GM19397 (cell line): Measurements from ENCODE around the gene SNX7.

Experiments used
- ATAC-seq: cut with Tn5 transposase; IDR thresholded peaks from one replicate; pipeline ENCODE4 v1.9.1; 2021; ENCODE audit warnings: mild to moderate bottlenecking, moderate library complexity; ENCODE audit not compliant: unreplicated experiment

SNX7 gene

DNA sequence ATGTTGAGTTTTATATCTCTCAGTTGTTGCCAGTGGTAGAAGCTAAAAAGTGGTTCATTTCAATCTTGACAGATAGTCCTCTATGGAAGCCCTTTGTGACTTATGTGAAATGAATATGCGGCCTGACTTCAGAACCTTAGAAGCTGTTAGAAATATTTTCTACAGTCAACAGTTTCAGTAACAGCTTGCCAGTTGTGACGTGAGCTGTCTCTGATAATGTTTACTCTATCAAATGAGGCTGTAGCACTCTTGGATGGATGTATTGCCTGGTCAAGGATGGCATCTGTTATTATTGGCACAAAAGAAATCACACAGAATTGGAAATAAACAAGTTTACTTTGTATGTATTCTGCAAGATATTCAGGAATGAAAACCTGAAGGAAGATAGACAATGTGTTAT is 31.9 kb downstream of the SNX7 start:
- no peak for ATAC-seq

DNA sequence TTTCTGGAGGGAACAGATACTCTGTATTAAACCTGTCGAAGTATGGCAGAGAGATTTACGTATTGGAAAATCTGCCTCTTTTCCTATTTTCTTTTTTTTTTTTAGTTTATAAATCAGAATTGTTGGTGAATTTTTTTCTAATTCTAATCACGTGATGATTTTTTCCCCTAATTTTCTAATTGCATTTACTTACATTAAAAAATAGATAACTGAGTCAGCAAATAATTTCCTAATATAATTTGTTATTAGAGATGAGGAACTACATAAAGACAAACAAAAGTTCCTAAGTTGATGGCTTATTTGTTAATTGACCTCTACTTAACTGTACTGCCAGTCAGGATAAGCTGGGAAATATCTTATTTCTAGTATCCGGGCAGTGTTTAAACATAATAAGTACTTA is 34.6 kb downstream of the SNX7 start:
- ATAC-seq: no peak

DNA sequence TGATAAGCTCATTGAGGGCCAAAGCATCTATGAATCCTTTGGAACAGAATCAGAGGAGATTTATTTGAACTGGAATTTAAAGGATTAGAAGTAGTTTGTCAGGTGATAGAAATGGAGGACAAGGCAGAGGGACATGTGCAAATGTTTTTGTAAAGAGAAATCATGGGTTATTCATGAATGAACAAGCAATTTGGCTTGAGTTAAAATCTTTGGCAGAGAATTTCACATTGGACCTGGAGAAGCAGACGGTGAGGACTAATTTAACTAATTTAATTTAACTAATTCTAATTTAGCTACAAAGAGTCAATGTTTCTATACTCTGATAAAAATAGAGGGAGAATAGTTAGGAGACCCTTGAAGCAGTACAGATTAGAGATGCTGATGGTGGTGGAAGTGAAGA is 36.3 kb downstream of the SNX7 start:
- no peak for ATAC-seq

DNA sequence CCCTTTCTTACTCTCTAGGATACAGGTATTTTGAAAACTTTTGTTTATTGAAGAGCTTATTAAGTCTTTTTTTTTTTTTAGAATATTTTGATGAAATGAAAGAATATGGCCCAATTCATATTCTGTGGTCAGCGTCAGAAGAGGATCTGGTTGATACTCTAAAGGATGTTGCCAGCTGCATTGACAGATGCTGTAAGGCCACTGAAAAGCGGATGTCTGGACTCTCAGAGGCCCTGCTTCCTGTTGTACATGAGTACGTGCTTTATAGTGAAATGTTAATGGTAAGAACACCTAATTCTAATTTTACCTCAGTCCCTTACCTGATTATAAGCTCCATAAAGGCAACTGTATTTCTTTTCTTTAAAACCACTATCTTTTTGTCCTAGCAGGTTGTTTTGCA is 37.1 kb downstream of the SNX7 start:
- no peak for ATAC-seq

DNA sequence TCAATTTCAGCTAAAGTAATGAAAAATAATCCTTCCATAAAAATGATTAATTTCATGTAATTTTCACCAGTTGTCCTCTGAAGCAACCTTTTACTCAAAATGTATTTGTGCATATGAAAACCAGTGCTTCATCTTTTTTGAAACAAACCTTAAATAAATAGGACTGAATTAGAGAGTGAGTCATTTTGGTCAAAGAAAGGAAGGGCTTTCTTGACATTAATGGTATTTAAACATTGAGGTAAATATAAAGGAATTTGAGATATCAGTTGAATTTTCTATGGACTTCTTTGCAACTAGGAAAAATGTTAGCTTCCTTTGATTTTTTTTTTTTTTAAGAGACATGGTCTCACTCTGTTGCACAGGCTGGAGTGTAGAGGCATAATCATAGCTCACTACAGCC is 38.7 kb downstream of the SNX7 start:
- ATAC-seq: no peak

DNA sequence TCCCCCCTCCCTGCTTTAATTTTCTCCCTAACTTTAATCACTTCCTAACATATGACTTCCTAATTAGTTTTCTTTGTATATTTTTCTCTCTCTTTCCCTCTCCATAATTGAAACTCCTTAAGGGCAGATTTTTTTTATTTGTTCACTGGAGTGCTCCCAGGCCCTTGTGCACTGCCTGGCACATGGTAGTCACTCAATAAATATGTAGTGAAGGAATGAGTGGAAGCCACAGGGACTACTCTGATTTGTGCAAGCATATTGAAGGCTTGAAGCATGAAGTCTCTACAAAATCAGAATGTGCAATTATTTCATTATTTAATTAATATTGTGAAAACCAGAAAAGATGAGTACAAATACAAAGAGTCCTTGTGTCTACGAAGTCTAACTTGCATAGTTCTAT is 41.5 kb downstream of the SNX7 start:
- ATAC-seq: no peak

DNA sequence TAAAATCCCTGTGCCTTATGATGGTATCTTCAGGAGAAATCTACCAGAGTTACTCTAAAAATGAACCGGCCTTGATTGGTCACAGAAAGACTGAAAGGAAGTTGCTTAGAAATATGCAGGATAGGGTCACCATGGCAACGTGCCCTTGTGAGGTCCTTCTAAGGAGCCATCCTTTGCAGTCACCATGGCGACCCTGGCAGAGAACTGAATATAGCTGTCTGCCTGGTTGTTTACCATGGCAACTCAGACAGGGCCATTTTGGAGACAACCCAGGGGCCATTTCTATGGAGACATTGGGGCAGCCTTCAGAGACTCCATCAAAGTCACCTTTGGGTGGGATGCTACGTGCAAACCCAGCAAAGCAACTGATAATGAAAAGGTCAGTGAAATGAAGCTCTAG is 43.0 kb downstream of the SNX7 start:
- ATAC-seq: no peak

DNA sequence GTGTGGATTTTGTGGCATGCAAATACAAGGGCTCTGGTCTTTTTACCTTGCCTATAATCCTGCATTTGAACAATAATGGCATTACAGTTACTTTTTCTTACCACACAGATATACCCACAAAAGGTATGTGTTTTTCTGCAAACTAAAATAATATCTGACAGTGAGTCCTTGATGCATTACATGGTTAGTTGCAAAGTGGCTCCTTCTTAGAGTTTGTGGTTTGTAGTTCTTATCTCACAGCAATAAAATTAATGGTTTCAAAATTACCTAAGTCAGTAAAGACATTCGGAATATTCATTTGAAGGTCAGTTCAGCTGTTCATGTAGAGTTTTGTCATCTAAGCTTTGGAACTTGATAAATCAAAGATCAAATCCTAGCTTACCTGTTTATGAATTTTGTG is 43.5 kb downstream of the SNX7 start:
- no peak for ATAC-seq

DNA sequence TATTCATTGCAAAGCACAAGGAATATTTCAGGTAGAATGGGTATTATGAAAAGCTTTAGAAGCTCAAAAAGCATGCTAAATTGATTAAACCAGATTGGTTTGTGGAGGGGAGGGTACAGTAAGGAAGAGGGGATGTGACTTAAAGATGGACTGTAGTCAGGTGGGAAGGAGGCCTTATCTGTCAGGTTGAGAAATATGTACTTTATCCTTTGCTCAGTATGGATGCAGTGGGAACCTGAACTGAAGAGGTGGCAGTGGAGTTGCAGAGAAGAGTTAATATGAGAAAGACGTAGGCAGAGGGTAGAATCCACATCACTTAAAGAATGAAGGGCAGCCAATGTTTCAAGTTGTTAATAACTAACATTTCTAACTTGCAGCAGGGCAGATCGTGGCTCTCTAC is 44.1 kb downstream of the SNX7 start:
- no peak for ATAC-seq

DNA sequence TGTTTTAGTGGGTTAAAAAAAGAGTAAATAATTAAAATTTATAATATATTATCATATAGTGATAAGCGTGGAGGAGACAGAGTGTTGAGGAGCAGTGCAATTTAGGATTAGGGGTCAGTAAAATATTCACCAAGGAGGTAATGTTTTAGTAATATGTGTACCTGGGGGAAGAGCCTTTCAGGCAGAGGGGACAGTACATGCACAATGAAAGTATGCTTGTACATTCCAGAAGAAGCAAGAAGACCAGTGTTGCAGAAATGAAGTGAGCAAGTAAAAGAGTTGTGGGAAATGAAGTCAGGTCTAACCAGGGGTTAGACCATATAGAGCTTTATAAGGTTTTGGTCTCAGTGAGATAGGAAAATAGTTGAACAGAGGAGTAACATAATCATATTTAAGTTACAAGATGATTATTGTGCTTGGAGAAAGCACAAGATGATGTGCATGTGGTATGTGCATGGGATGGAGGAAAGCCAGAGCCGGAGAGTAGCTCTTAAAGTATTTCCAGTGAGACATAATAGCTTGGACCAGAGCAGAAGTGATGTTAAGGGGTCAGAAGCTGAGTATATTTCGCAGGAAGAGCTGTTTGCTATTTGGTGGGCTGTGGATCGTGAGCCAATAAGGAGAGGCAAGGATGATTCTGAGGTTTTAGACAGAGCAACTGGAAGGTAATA is 44.8 kb downstream of the SNX7 start:
- no peak for ATAC-seq

DNA sequence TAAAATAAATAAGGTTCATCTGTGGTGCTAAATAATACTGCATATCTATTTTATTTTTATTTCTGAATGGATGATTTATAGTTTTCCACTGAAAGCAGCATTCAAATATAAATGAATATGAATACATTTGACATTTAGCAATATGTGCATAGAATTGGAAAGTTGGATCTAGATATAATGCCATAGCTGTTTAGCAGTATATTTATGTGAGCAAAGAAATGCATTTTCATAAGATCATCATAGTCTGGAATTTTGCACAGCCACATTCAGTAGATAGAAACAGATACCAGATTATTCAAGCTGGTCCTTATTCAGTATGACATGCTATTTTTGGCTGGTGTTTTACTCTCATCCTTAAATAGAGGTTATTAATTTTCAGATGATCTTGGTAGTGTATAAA is 46.0 kb downstream of the SNX7 start:
- ATAC-seq: no peak

DNA sequence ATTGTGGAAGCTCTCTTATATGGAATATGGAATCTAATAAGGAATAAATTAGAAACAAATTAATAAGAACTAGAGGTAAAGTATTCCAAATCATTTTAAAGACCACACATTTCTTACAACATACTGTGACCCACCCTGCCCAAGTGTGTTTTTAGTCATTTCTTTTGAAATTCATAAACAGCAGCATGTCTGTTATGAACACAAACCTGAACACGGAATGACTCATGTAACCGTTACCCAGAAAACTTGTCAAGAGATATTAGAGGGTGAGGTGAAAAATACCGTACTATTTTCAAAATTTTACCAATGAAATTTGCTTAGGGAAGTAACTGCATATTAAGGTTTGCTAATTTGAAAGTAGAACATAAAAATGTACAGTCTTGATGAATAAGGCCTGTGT is 48.4 kb downstream of the SNX7 start:
- no peak for ATAC-seq

DNA sequence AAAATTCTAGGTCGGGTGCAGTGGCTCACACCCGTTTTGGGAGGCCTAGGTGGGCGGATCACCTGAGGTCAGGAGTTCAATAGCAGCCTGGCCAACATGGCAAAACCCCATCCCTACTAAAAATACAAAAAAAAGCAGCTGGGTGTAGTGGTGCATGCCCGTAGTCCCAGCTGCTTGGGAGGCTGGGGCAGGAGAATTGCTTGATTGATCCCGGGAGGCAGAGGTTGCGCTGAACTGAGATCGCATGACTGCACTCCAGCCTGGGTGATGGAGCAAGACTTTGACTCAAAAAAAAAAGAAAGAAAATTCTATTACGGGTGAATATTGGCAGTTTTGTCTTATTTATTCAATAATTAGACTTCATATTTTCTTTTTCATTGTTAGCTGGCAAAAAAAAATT is 62.1 kb downstream of the SNX7 start:
- no peak for ATAC-seq

DNA sequence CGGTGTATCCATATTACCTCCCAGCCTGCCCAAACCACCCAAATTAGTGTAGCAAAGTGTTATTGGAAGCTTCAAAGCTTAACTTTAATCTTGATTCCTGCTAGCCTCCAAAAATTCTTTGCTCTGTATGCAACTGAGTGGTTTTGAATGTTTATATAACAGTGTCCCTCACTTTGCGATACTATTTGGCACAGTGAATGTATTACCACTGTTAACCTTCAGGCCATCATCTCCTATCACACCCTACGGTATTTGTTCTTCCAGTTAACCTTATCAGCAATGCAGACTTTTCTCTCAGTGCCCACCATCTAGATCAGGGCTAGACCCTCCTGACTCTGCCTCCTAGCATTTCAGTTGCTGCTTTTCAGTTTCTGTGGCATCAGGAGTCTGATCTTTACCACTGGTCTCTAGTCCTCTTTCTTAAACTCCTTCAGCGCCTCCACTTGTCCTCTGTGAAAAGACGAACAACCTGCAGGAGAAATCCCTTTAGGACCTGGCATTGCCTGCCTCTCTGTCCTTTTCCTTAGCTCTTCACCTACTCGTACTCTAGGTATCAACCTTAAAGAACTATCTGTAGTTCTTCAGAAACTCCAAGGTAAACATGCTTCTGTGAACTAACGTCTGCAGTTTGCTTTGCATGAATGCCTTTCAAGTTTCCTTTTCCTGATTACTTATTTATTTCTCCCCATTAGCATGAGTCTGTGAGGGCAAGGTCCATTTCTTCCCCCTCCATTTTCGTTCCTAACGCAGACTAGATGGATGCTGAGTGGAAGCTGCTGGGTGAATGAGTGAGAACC is 71.7 kb downstream of the SNX7 start:
- peak; percentile 70 for ATAC-seq

DNA sequence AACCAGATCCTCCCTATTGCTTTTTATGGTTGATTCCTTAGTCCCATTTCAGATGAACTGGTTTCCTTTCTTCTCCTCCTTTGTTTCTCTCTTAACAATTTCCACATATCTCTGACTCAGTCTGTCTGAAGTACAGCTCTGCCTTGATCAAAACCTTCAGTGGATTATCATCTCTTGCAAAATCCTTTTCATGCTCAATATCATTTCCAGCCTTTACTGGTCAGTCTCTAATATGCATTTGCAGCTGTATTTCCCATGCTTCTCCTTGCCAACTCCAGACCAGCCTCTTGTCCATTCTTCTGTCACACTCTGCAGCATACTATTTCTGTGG is 72.2 kb downstream of the SNX7 start:
- ATAC-seq: no peak

DNA sequence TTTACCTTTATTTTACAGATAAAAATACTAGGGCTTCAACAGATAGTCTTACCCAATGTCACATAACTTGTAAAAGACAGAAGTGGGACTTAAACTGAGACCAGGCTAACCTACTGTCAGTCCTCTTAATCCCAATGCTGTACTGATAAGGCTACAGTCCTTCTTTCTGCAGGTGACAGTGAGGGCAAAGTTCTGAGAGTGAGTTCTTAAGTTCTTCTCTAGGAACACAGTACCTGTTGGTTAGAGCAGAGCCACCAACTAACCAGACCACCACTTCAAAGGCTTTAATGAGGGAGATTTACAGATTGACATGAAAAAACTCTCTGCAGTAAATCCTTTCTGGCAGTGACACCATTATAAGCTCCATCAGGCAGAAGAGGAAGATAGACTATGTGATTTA is 74.2 kb downstream of the SNX7 start:
- no peak for ATAC-seq

DNA sequence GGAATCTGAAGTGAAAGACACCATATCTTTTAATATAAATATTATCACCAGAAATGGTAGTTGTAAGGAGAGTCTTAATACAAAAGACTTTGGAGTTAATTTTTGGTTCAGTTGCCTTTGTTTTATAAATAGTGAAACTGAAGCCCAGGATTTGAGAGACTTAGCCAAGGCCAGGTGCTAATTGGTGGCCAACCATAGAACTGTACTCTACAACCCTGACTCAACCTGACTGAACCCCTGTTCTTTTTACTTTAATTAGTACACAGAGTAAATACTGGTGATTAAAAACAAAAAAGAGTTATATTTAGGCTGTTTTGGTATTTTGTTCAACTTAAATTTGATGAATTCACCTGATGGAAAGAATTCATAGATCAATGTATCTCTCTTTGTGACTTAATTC is 76.3 kb downstream of the SNX7 start:
- ATAC-seq: no peak

DNA sequence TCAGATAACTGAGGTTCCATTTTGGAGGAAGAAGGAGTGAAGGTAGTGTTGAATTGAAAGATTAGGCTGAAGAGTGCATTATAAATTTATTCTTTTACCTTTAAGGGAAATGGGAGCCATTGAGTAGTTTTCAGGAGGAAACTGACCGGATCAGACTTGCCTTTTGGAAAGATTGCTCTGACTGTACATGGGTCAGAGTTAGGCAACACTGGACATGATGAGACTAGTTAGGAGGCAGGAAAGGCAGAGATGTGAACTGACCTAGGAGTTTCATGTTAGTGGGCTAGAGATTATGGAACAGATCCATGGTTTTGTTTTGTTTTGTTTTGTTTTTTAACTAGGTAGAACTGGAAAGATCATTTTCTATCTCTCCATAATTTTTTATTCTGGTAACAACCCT is 78.2 kb downstream of the SNX7 start:
- no peak for ATAC-seq

DNA sequence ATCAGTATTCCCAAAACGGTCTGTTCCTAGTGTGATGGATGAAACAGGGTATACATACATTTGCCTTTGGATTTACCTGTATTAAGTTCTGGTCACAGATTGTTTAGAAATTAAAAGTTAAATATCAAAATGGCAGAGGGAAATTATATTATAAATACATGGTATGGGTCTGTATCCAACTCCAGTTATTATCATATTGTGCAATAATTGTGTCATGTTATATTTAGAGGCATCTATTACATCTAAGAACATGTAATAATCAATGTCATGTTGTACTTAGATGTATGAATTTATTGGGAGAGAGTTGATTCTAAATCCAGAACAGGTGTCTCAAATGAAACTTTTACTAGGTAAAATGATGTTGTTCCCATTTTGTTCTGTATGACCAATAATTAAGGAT is 79.6 kb downstream of the SNX7 start:
- ATAC-seq: no peak

DNA sequence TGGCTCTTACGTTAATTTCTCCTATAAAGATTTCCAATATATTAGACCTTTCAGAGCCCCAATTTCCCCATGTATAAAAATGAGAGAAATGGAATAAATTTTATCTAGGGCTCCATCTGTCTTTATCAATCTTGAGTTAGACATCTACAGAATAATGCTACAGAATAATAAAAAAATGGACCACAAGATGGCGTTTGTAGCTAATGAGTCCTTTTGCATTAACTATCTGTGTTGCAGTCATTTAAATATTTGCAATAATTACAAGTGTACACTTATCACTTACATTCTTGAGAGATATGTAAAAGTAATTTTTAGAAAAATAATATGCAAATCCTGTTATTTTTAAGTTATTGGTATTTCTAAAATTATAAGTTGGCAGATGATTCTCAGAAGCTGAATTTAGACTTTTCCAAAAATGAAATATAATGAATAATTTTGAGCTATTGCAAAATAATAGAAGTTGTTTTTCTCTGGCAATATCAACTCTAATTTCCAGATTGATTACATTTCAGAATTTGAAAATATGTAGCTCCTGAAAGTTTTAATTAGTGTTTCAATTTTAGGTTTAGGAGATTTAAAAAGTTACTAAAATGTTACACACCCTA is 87.7 kb downstream of the SNX7 start:
- ATAC-seq: no peak

DNA sequence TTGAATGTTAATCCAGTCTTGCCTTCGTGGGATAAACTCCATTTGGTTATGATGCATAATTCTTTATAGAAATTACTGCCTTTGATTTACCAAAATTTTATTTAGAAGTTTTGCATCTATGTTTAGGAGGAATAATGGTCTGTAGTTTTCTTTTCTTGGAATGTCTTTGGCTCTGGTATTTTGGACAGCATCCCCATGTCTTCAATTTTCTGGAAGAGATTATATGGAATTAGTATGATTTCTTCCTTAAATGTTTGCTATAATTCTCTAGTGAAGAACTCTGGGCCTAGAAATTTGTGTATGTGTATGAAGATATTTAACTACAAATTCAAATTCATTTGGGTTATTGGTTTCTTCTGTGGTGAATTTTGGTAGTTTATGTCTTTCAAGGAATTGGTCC is 92.7 kb downstream of the SNX7 start:
- no peak for ATAC-seq

DNA sequence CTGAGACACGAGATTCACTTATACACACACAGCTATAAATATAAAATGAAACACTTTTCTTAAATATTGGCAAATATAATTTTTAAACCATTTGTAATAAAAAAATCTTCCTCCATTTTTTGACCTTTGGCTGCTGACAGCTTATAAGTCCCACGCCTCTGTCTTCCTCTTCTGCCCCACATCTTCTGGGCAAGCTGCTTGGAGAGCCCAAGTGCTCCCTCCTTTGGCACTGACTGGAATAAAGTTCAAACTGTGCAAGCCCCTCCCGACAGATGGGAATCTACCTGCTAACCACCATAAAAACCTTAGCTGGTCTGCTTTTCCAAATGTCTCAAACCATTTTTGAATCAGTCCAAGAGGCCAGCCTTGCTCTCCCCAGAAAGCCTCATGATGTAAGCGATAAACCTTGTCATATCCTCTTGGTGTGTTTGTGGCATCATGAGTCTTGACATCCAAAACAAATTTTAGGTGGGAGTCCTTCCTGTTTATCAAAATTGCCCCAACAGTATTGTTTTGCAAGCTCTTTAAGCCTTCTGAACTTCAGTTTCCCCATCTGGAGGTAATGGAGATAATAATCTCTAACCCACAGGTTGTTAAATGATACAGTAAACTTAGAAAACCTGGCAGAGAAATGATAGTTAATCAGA is 99.8 kb downstream of the SNX7 start:
- no peak for ATAC-seq
